ENCODE results near the gene NOS1AP.
"Not testable (repeated sequence)": the region's sequence is repeated elsewhere in the genome, so short reads cannot be mapped to it uniquely, and the experiment has no call there.

Gene NOS1AP

GRCh38 chr1:162336621-162337285, 267.3 kb downstream of the NOS1AP start:
- no peak for DNase-seq (ENCODE audit: low read depth)

- DNase-seq (ENCODE audit: low read depth): no peak
These were observed 273.0 kb downstream of the NOS1AP start for GRCh38 chr1:162342452-162342983.

- no peak for DNase-seq (ENCODE audit: low read depth)
These were observed 274.0 kb downstream of the NOS1AP start for GRCh38 chr1:162343470-162343869.

- DNase-seq (ENCODE audit: low read depth): no peak
These were observed 277.8 kb downstream of the NOS1AP start for GRCh38 chr1:162347281-162347680.

GRCh38 chr1:162349635-162350330, 280.3 kb downstream of the NOS1AP start:
- DNase-seq (ENCODE audit: low read depth): no peak

GRCh38 chr1:162351246-162351842, 281.9 kb downstream of the NOS1AP start:
- no peak for DNase-seq (ENCODE audit: low read depth)

- DNase-seq (ENCODE audit: low read depth): not testable (repeated sequence)
These were observed 282.4 kb downstream of the NOS1AP start for GRCh38 chr1:162351874-162352273.

GRCh38 chr1:162353078-162353477, 283.6 kb downstream of the NOS1AP start:
- no peak for DNase-seq (ENCODE audit: low read depth)

GRCh38 chr1:162353702-162354101, 284.2 kb downstream of the NOS1AP start:
- DNase-seq (ENCODE audit: low read depth): no peak

- no peak for DNase-seq (ENCODE audit: low read depth)
These were observed 288.3 kb downstream of the NOS1AP start for GRCh38 chr1:162357681-162358266.

- DNase-seq (ENCODE audit: low read depth): no peak
These were observed 289.4 kb downstream of the NOS1AP start for GRCh38 chr1:162358928-162359327.

- DNase-seq (ENCODE audit: low read depth): no peak
These were observed 290.2 kb downstream of the NOS1AP start for GRCh38 chr1:162359523-162360236.

- no peak for DNase-seq (ENCODE audit: low read depth)
These were observed 290.9 kb downstream of the NOS1AP start for GRCh38 chr1:162360237-162360873.

- no peak for DNase-seq (ENCODE audit: low read depth)
These were observed 291.4 kb downstream of the NOS1AP start for GRCh38 chr1:162360874-162361260.

- no peak for DNase-seq (ENCODE audit: low read depth)
These were observed 291.9 kb downstream of the NOS1AP start for GRCh38 chr1:162361349-162361748.

GRCh38 chr1:162363823-162364222, 294.3 kb downstream of the NOS1AP start:
- no peak for DNase-seq (ENCODE audit: low read depth)

- no peak for DNase-seq (ENCODE audit: low read depth)
These were observed 295.0 kb downstream of the NOS1AP start for GRCh38 chr1:162364498-162364897.

GRCh38 chr1:162365284-162366020, 296.0 kb downstream of the NOS1AP start:
- no peak for DNase-seq (ENCODE audit: low read depth)

GRCh38 chr1:162366149-162366548, 296.7 kb downstream of the NOS1AP start:
- DNase-seq (ENCODE audit: low read depth): no peak

GRCh38 chr1:162366671-162367070, 297.2 kb downstream of the NOS1AP start:
- no peak for DNase-seq (ENCODE audit: low read depth)

- DNase-seq (ENCODE audit: low read depth): no peak
These were observed 297.6 kb downstream of the NOS1AP start for GRCh38 chr1:162367073-162367472.
